HCT116 (cell line): ENCODE results near the gene PSORS1C1. TPM values are rescaled to one million over a fixed set of nuclear protein-coding genes. Genes with fewer than 3 reads are reported as not detected.
"Not testable (repeated sequence)": the region's sequence is repeated elsewhere in the genome, so short reads cannot be mapped to it uniquely, and the experiment has no call there.

Source experiments
- ATAC-seq: fragments of 200-7000 bp; cut with Tn5 transposase; 2 replicates; pipeline ENCODE4 v1.9.1; 2020; ENCODE audit warnings: mild to moderate bottlenecking, moderate library complexity
- BruUV-seq: library from RNA; stranded (reverse); fragments of 400-500 nt; replicated peaks from 2 replicates; lab custom pipeline; 2021; lab: Mats Ljungman, UMichigan
- CTCF ChIA-PET: fragments of 300-600 bp; sonication (Branson Sonifier 250); formaldehyde crosslinking; loops from one replicate; lab custom pipeline; 2021; ENCODE audit warnings: antibody characterized with exemption; lab: Charles Lee
- POLR2A ChIA-PET: fragments of 300-600, 350-600 bp; sonication (Branson Sonifier 250); formaldehyde crosslinking; loops from one replicate; lab custom pipeline; 2021; ENCODE audit warnings: antibody characterized with exemption; lab: Charles Lee
- RAD21 ChIA-PET, 2 experiments: fragments of 300-600 bp; sonication (Branson Sonifier 250); formaldehyde crosslinking; loops; one replicate each; lab custom pipeline; 2023; ENCODE audit warnings: low total read pairs in 2 of 2; ENCODE audit not compliant: uncharacterized antibody in 2 of 2, unreplicated experiment in 2 of 2, low non-redundant PET in 1 of 2; lab: Charles Lee
- DNase-seq: peaks from one replicate; pipeline ENCODE4 v3.0.0-alpha.2; 2010; ENCODE audit warnings: low read depth, low spot score
- H2AFZ ChIP-seq: fragments of 200-600 bp; shearing (Covaris generic), sonication (generic); 2 replicates; pipeline ENCODE4 v1.6.1; 2017; ENCODE audit warnings: low read depth, mixed run types, mixed read lengths, antibody characterized with exemption, low read length; ENCODE audit not compliant: poor library complexity, severe bottlenecking
- H3K27ac ChIP-seq: 2 replicates; pipeline ENCODE4 v1.5.1; 2012; ENCODE audit warnings: low read depth, low read length
- H3K27me3 ChIP-seq: fragments of 200-600 bp; sonication (generic); 2 replicates; pipeline ENCODE4 v1.6.1; 2016; ENCODE audit warnings: mixed run types, low read length, mixed read lengths; ENCODE audit not compliant: insufficient read depth
- H3K36me3 ChIP-seq, 2 experiments: fragments of 200-500 bp in 1 of 2; fragments of 200-600 bp in 1 of 2; sonication (Bioruptor generic) in 1 of 2; sonication (generic) in 1 of 2; 2 replicates each; pipeline versions ENCODE4 v1.5.1 to v1.6.1; 2014 to 2016; ENCODE audit warnings: low read length in 2 of 2, inconsistent platforms in 1 of 2, mixed read lengths in 1 of 2, mixed run types in 1 of 2; ENCODE audit not compliant: insufficient read depth in 2 of 2, control insufficient read depth in 1 of 2
- H3K4me1 ChIP-seq, 2 experiments: fragments of 200-600 bp in 1 of 2; sonication (generic) in 1 of 2; 2 replicates each; pipeline versions ENCODE4 v1.5.1 to v1.6.1; 2012 to 2017; ENCODE audit warnings: low read length in 2 of 2, inconsistent platforms in 1 of 2, mild to moderate bottlenecking in 1 of 2, mixed read lengths in 1 of 2, mixed run types in 1 of 2, moderate library complexity in 1 of 2; ENCODE audit not compliant: insufficient read depth in 2 of 2, control insufficient read depth in 1 of 2
- H3K4me2 ChIP-seq: fragments of 200-600 bp; sonication (generic); 2 replicates; pipeline ENCODE4 v1.6.1; 2017; ENCODE audit warnings: mixed run types, low read length, mixed read lengths
- H3K4me3 ChIP-seq, 2 experiments: fragments of 200-600 bp in 1 of 2; sonication (generic) in 1 of 2; replicated peaks in 1 of 2; 2 replicates each; pipeline ENCODE4 v1.5.1; 2011 to 2016; ENCODE audit warnings: low read length in 2 of 2, control low read depth in 1 of 2, low read depth in 1 of 2, mild to moderate bottlenecking in 1 of 2, mixed read lengths in 1 of 2, mixed run types in 1 of 2
- H3K79me2 ChIP-seq: fragments of 200-600 bp; sonication (generic); 2 replicates; pipeline ENCODE4 v1.6.1; 2017; ENCODE audit warnings: mild to moderate bottlenecking, mixed run types, low read length, moderate library complexity, mixed read lengths; ENCODE audit not compliant: insufficient read depth
- H3K9ac ChIP-seq: fragments of 200-600 bp; sonication (generic); 2 replicates; pipeline ENCODE4 v1.6.1; 2016; ENCODE audit warnings: low read length, mixed read lengths
- H3K9me2 ChIP-seq: fragments of 200-600 bp; sonication (generic), shearing (Covaris generic); 2 replicates; pipeline ENCODE4 v1.6.1; 2017; ENCODE audit warnings: mixed run types, mild to moderate bottlenecking, moderate library complexity; ENCODE audit not compliant: insufficient read depth
- H3K9me3 ChIP-seq, 2 experiments: fragments of 200-500 bp in 1 of 2; fragments of 200-600 bp in 1 of 2; sonication (Bioruptor generic) in 1 of 2; sonication (generic) in 1 of 2; 2 replicates each; pipeline ENCODE4 v1.6.1; 2014 to 2017; ENCODE audit warnings: low read length in 2 of 2, mixed read lengths in 2 of 2, inconsistent platforms in 1 of 2, low read depth in 1 of 2, mild to moderate bottlenecking in 1 of 2, mixed run types in 1 of 2, moderate library complexity in 1 of 2; ENCODE audit not compliant: control insufficient read depth in 1 of 2, insufficient read depth in 1 of 2
- H4K20me1 ChIP-seq: fragments of 200-600 bp; sonication (generic), shearing (Covaris generic); 2 replicates; pipeline ENCODE4 v1.6.1; 2017; ENCODE audit warnings: mixed run types, mild to moderate bottlenecking, moderate library complexity; ENCODE audit not compliant: insufficient read depth
- EGR1 ChIP-seq: IDR thresholded peaks from 2 replicates; pipeline ENCODE4 v1.6.1; 2012; ENCODE audit warnings: low read depth
- SRF ChIP-seq: IDR thresholded peaks from 2 replicates; pipeline ENCODE4 v1.6.1; 2012; ENCODE audit warnings: low read depth
- TCF7L2 ChIP-seq: IDR thresholded peaks from 2 replicates; pipeline ENCODE4 v1.7.0; 2011; ENCODE audit warnings: borderline replicate concordance, inconsistent platforms; ENCODE audit not compliant: insufficient read depth, insufficient read length; ENCODE audit errors: extremely low read depth
- YY1 ChIP-seq: IDR thresholded peaks from 2 replicates; pipeline ENCODE4 v1.6.1; 2011; ENCODE audit warnings: low read length, low read depth, moderate library complexity, mild to moderate bottlenecking; ENCODE audit not compliant: insufficient replicate concordance; ENCODE audit errors: extremely low read depth
- intact Hi-C: fragments of 100-400 bp; cut with micrococcal nuclease; formaldehyde crosslinking; loops from 2 replicates; pipeline ENCODE4 v1.10.0; 2022
- total RNA-seq: library from RNA; stranded (reverse); gene quantifications from one replicate; pipeline ENCODE4 v1.2.1, GENCODE V29; 2021; ENCODE audit not compliant: unreplicated experiment
- TF ChIP-seq, protein P1 (sequence below): IDR thresholded peaks from 2 replicates; pipeline ENCODE4 v1.6.1; 2011; ENCODE audit warnings: mild to moderate bottlenecking, low read length, moderate library complexity; ENCODE audit not compliant: insufficient replicate concordance; ENCODE audit errors: extremely low read depth

PSORS1C1 gene
- total RNA-seq, 1 experiment from 2014 or later: 9.8 TPM

GRCh38 chr6:31187780-31188194 lies 73.2 kb downstream of the PSORS1C1 start:
- ChIA-PET CTCF (no interaction called here), POLR2A (no interaction called here), RAD21 (no interaction called here)
- TF ChIP-seq EGR1 (no peak), YY1 (no peak), SRF (no peak), TCF7L2 (no peak)
- TF ChIP-seq, protein P1, sequence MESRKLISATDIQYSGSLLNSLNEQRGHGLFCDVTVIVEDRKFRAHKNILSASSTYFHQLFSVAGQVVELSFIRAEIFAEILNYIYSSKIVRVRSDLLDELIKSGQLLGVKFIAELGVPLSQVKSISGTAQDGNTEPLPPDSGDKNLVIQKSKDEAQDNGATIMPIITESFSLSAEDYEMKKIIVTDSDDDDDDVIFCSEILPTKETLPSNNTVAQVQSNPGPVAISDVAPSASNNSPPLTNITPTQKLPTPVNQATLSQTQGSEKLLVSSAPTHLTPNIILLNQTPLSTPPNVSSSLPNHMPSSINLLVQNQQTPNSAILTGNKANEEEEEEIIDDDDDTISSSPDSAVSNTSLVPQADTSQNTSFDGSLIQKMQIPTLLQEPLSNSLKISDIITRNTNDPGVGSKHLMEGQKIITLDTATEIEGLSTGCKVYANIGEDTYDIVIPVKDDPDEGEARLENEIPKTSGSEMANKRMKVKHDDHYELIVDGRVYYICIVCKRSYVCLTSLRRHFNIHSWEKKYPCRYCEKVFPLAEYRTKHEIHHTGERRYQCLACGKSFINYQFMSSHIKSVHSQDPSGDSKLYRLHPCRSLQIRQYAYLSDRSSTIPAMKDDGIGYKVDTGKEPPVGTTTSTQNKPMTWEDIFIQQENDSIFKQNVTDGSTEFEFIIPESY: no peak
- Histone ChIP-seq H3K9me2 (no peaks in the 10 kb centered on the region), H3K79me2 (no peaks in the 10 kb centered on the region), H2AFZ (no peak overlapping the region), H3K9me3 (no peaks in the 10 kb centered on the region), H4K20me1 (no peaks in the 10 kb centered on the region), H3K27ac (no peak overlapping the region), H3K4me1 (no peaks in the 10 kb centered on the region), H3K4me2 (no peak overlapping the region), H3K36me3 (no peaks in the 10 kb centered on the region), H3K27me3 (no peaks in the 10 kb centered on the region), H3K4me3 (no peak overlapping the region), H3K9ac (no peak overlapping the region)
- no peak for DNase-seq
- intact Hi-C loops: no loop called here
- BruUV-seq: no TSS peak
- no peak for ATAC-seq

GRCh38 chr6:31189223-31189622 lies 74.6 kb downstream of the PSORS1C1 start:
- POLR2A ChIA-PET, CTCF ChIA-PET: not testable (repeated sequence)

More at GRCh38 chr6:31189223-31189622, 74.6 kb downstream of the PSORS1C1 start:
- H3K4me3 ChIP-seq, H3K36me3 ChIP-seq, H3K4me2 ChIP-seq, H3K9ac ChIP-seq, ATAC-seq, H4K20me1 ChIP-seq, DNase-seq, RAD21 ChIA-PET, H3K9me2 ChIP-seq, H3K79me2 ChIP-seq, intact Hi-C loops, H2AFZ ChIP-seq, BruUV-seq, H3K27ac ChIP-seq, H3K9me3 ChIP-seq, H3K4me1 ChIP-seq, H3K27me3 ChIP-seq: not testable (repeated sequence)

Other genes starting within 250 kb of the PSORS1C1 start
- gene DDR1, start 230.3 kb upstream of the PSORS1C1 start, total RNA-seq: 211 TPM
- 59.7 TPM for gene GTF2H4, start 206.6 kb upstream of the PSORS1C1 start, total RNA-seq
- 39.8 TPM for gene VARS2, start 200.6 kb upstream of the PSORS1C1 start, total RNA-seq
- gene SFTA2, start 182.6 kb upstream of the PSORS1C1 start, total RNA-seq: not detected
- 0.15 TPM for gene MUCL3, start 173.8 kb upstream of the PSORS1C1 start, total RNA-seq
- gene MUC21, start 131.1 kb upstream of the PSORS1C1 start, total RNA-seq: not detected
- gene MUC22, start 104.3 kb upstream of the PSORS1C1 start, total RNA-seq: not detected
- not detected for gene C6orf15, start 2.2 kb upstream of the PSORS1C1 start, total RNA-seq
- gene CDSN, start 5.6 kb downstream of the PSORS1C1 start, total RNA-seq: 0.12 TPM
- not detected for gene PSORS1C2, start 24.3 kb downstream of the PSORS1C1 start, total RNA-seq
- gene CCHCR1, start 43.0 kb downstream of the PSORS1C1 start, total RNA-seq: 40.7 TPM
- gene TCF19, start 43.8 kb downstream of the PSORS1C1 start, total RNA-seq: 15.4 TPM
- 1.9 TPM for gene POU5F1, start 55.9 kb downstream of the PSORS1C1 start, total RNA-seq
- 333 TPM for gene HLA-C, start 157.3 kb downstream of the PSORS1C1 start, total RNA-seq
- gene HLA-B, start 242.4 kb downstream of the PSORS1C1 start, total RNA-seq: 381 TPM